PC-3 (cell line): Measurements from ENCODE around the gene CAPN10. TPM values are rescaled to one million over a fixed set of nuclear protein-coding genes. Genes with fewer than 3 reads are reported as not detected.

Experiments used
- ATAC-seq: fragments of 200-7000 bp; cut with Tn5 transposase; 2 replicates; pipeline ENCODE4 v1.9.1; 2020; ENCODE audit warnings: mild to moderate bottlenecking, moderate library complexity
- BruUV-seq: library from RNA; stranded (reverse); fragments of 400-500 nt; replicated peaks from 2 replicates; lab custom pipeline; 2021; lab: Mats Ljungman, UMichigan
- CTCF ChIA-PET: fragments of 300-600 bp; sonication (Branson Sonifier 250); formaldehyde crosslinking; loops from one replicate; lab custom pipeline; 2022; ENCODE audit warnings: antibody characterized with exemption; lab: Charles Lee
- POLR2A ChIA-PET: fragments of 300-600 bp; sonication (Branson Sonifier 250); formaldehyde crosslinking; loops from one replicate; lab custom pipeline; 2022; ENCODE audit warnings: antibody characterized with exemption; ENCODE audit not compliant: unreplicated experiment; lab: Charles Lee
- DNase-seq: peaks from one replicate; pipeline ENCODE4 v3.0.0-alpha.2; 2015
- H2AFZ ChIP-seq: fragments of 300-600 bp; sonication (generic); 2 replicates; pipeline ENCODE4 v1.6.0; 2016; ENCODE audit warnings: antibody characterized with exemption, low read length
- H3F3A ChIP-seq: fragments of 300-600 bp; sonication (generic); one replicate; pipeline ENCODE4 v1.6.0; 2017; ENCODE audit warnings: antibody characterized with exemption, low read length, control low read depth, mild to moderate bottlenecking; ENCODE audit not compliant: unreplicated experiment
- H3K27ac ChIP-seq: fragments of 300-600 bp; sonication (generic); 2 replicates; pipeline ENCODE4 v1.5.1; 2016; ENCODE audit warnings: mild to moderate bottlenecking, low read length
- H3K27me3 ChIP-seq: fragments of 300-600 bp; sonication (generic); 2 replicates; pipeline ENCODE4 v1.6.1; 2016; ENCODE audit warnings: low read length, mixed read lengths
- H3K36me3 ChIP-seq: fragments of 300-600 bp; sonication (generic); 2 replicates; pipeline ENCODE4 v1.6.1; 2016; ENCODE audit warnings: low read depth, mixed run types, low read length, mixed read lengths
- H3K4me1 ChIP-seq: fragments of 300-600 bp; sonication (generic); 2 replicates; pipeline ENCODE4 v1.5.1; 2016; ENCODE audit warnings: low read length; ENCODE audit not compliant: insufficient read depth
- H3K4me2 ChIP-seq: fragments of 300-600 bp; sonication (generic); 2 replicates; pipeline ENCODE4 v1.6.0; 2016; ENCODE audit warnings: low read length
- H3K4me3 ChIP-seq: fragments of 300-600 bp; sonication (generic); 2 replicates; pipeline ENCODE4 v1.5.1; 2016; ENCODE audit warnings: mild to moderate bottlenecking, low read length, mixed read lengths
- H3K79me2 ChIP-seq: fragments of 300-600 bp; sonication (generic); 2 replicates; pipeline ENCODE4 v1.6.1; 2017; ENCODE audit warnings: low read length, mixed read lengths
- H3K9ac ChIP-seq: fragments of 300-600 bp; sonication (generic); 2 replicates; pipeline ENCODE4 v1.6.0; 2016; ENCODE audit warnings: mild to moderate bottlenecking, low read length
- H3K9me2 ChIP-seq: fragments of 300-600 bp; sonication (generic); replicated peaks from 2 replicates; pipeline ENCODE4 v1.6.1; 2016; ENCODE audit warnings: mixed run types, low read length, mixed read lengths
- H3K9me3 ChIP-seq: fragments of 300-600 bp; sonication (generic); 2 replicates; pipeline ENCODE4 v1.6.1; 2016; ENCODE audit warnings: low read length, mixed read lengths
- H4K20me1 ChIP-seq: fragments of 300-600 bp; sonication (generic); 2 replicates; pipeline ENCODE4 v1.6.1; 2016; ENCODE audit warnings: low read length, mixed read lengths
- CTCF ChIP-seq: fragments of 300-600 bp; sonication (generic); conservative IDR thresholded peaks from 2 replicates; pipeline ENCODE4 v1.5.1; 2017; ENCODE audit warnings: antibody characterized with exemption, low read depth, mild to moderate bottlenecking, low read length
- EZH2 ChIP-seq: fragments of 300-600 bp; sonication (generic); IDR thresholded peaks from one replicate; pipeline ENCODE4 v1.6.1; 2017; ENCODE audit warnings: antibody characterized with exemption, mild to moderate bottlenecking, low read length; ENCODE audit not compliant: unreplicated experiment
- EZH2phosphoT487 ChIP-seq: fragments of 300-600 bp; sonication (generic); IDR thresholded peaks from 2 replicates; pipeline ENCODE4 v1.6.1; 2018; ENCODE audit warnings: mild to moderate bottlenecking, antibody characterized with exemption, low read length, borderline replicate concordance
- intact Hi-C: fragments of 100-400 bp; cut with micrococcal nuclease; formaldehyde crosslinking; loops from 2 replicates; pipeline ENCODE4 v1.9.0; 2023
- total RNA-seq: library from RNA; depleted of rRNA; stranded (reverse); fragments of >200 nt; gene quantifications from 2 replicates; pipeline ENCODE4 v1.2.3, GENCODE V29; 2014

CAPN10 gene
- total RNA-seq, 1 experiment from 2014 or later = 32.2 TPM

- BruUV-seq = no TSS peak
- DNase-seq = no peak
Observed at GRCh38 chr2:240642061-240642805, 55.7 kb downstream of the CAPN10 start.

GRCh38 chr2:240642806-240643092 is 56.2 kb downstream of the CAPN10 start:
- Histone ChIP-seq H3K9me2 (no peaks in the 10 kb centered on the region), H4K20me1 (no peaks in the 10 kb centered on the region), H3K36me3 (no peaks in the 10 kb centered on the region), H3F3A (no peaks in the 10 kb centered on the region), H3K9ac (no peak overlapping the region), H3K27ac (no peak overlapping the region), H3K27me3 (peaks cover 22% of the 10 kb centered on the region), H3K4me1 (no peaks in the 10 kb centered on the region), H3K4me3 (no peak overlapping the region), H3K4me2 (no peak overlapping the region), H3K9me3 (no peaks in the 10 kb centered on the region), H2AFZ (no peak overlapping the region), H3K79me2 (no peaks in the 10 kb centered on the region)
- intact Hi-C loops = no loop called here
- TF ChIP-seq EZH2 (no peak), CTCF (no peak), EZH2phosphoT487 (no peak)
- DNase-seq = no peak
- no peak for ATAC-seq
- POLR2A ChIA-PET = no interaction called here
- CTCF ChIA-PET = no interaction called here
- no TSS peak for BruUV-seq

More at GRCh38 chr2:240642061-240642805, 55.7 kb downstream of the CAPN10 start:
- intact Hi-C loops = no loop called here
- no peaks in the 10 kb centered on the region for H3K9me2 ChIP-seq
- POLR2A ChIA-PET = no interaction called here
- H3F3A ChIP-seq = no peaks in the 10 kb centered on the region
- no peak overlapping the region for H2AFZ ChIP-seq
- H3K9ac ChIP-seq = no peak overlapping the region
- H3K4me1 ChIP-seq = no peaks in the 10 kb centered on the region
- no peak overlapping the region for H3K4me3 ChIP-seq
- H3K4me2 ChIP-seq = no peak overlapping the region
- CTCF ChIA-PET = no interaction called here
- no peaks in the 10 kb centered on the region for H4K20me1 ChIP-seq
- H3K9me3 ChIP-seq = no peaks in the 10 kb centered on the region
- H3K36me3 ChIP-seq = no peaks in the 10 kb centered on the region
- no peaks in the 10 kb centered on the region for H3K79me2 ChIP-seq
- no peak overlapping the region for H3K27ac ChIP-seq
- ATAC-seq = no peak
- TF ChIP-seq CTCF = no peak
- no peak for TF ChIP-seq EZH2phosphoT487
- TF ChIP-seq EZH2 = no peak
- H3K27me3 ChIP-seq = peaks cover 22% of the 10 kb centered on the region

- H3K4me3 ChIP-seq = no peak overlapping the region
- no peak overlapping the region for H3K4me2 ChIP-seq
- H3K9me3 ChIP-seq = no peaks in the 10 kb centered on the region
- no peaks in the 10 kb centered on the region for H4K20me1 ChIP-seq
- DNase-seq = no peak
- H3K36me3 ChIP-seq = no peaks in the 10 kb centered on the region
- POLR2A ChIA-PET = no interaction called here
- no peak for ATAC-seq
- intact Hi-C loops = no loop called here
- H3F3A ChIP-seq = no peaks in the 10 kb centered on the region
- no peak overlapping the region for H2AFZ ChIP-seq
- no TSS peak for BruUV-seq
- H3K27ac ChIP-seq = no peak overlapping the region
- peaks cover 24% of the 10 kb centered on the region for H3K27me3 ChIP-seq
- no peaks in the 10 kb centered on the region for H3K9me2 ChIP-seq
- H3K9ac ChIP-seq = no peak overlapping the region
- H3K79me2 ChIP-seq = no peaks in the 10 kb centered on the region
- CTCF ChIA-PET = no interaction called here
- no peak for TF ChIP-seq EZH2phosphoT487
- TF ChIP-seq CTCF = no peak
- TF ChIP-seq EZH2 = no peak
- H3K4me1 ChIP-seq = no peaks in the 10 kb centered on the region
Observed at GRCh38 chr2:240643093-240643810, 56.7 kb downstream of the CAPN10 start.
